ENCODE measurements around the gene CHST10.

GRCh38 chr2:100397118-100397860 lies 20.2 kb downstream of the CHST10 start:
- TF ChIP-seq POLR2A (IDR thresholded peaks at IDR 0.05) (no peak), CTCF (IDR thresholded peaks at IDR 0.05) (no peak)
